ENCODE data around the gene APBB1IP.

GRCh38 chr10:26448706-26449435, 10.7 kb downstream of the APBB1IP start:
- TF ChIP-seq, protein P1, sequence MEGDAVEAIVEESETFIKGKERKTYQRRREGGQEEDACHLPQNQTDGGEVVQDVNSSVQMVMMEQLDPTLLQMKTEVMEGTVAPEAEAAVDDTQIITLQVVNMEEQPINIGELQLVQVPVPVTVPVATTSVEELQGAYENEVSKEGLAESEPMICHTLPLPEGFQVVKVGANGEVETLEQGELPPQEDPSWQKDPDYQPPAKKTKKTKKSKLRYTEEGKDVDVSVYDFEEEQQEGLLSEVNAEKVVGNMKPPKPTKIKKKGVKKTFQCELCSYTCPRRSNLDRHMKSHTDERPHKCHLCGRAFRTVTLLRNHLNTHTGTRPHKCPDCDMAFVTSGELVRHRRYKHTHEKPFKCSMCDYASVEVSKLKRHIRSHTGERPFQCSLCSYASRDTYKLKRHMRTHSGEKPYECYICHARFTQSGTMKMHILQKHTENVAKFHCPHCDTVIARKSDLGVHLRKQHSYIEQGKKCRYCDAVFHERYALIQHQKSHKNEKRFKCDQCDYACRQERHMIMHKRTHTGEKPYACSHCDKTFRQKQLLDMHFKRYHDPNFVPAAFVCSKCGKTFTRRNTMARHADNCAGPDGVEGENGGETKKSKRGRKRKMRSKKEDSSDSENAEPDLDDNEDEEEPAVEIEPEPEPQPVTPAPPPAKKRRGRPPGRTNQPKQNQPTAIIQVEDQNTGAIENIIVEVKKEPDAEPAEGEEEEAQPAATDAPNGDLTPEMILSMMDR (IDR thresholded peaks at IDR 0.05; ENCODE audit: extremely low read depth in 1 of 2, insufficient read depth in 1 of 2, low read depth in 1 of 2, low read length in 2 of 2), result no peak
- TF ChIP-seq POLR2AphosphoS5 (IDR thresholded peaks at IDR 0.05; ENCODE audit: insufficient read depth, low read depth, low read length) (no peak), POLR2A (IDR thresholded peaks at IDR 0.05; ENCODE audit: low read depth, low read length) (no peak), EZH2 (IDR thresholded peaks at IDR 0.05; ENCODE audit: borderline replicate concordance, low read depth, low read length, severe bottlenecking) (no peak), FOS (IDR thresholded peaks at IDR 0.05; ENCODE audit: borderline replicate concordance, insufficient read depth, low read length) (no peak), JUN (IDR thresholded peaks at IDR 0.05; ENCODE audit: borderline replicate concordance, insufficient read depth, insufficient read length, low read depth) (no peak), MYC (IDR thresholded peaks at IDR 0.05; ENCODE audit: low read depth, low read length) (no peak)
